GM21526 (cell line): ENCODE results near the gene FBXO31.

Experiments used
- ATAC-seq: cut with Tn5 transposase; IDR thresholded peaks from one replicate; pipeline ENCODE4 v1.9.1; 2021; ENCODE audit warnings: moderate library complexity; ENCODE audit not compliant: unreplicated experiment, low FRiP score

FBXO31 gene

GRCh38 chr16:87316923-87317749, 66.4 kb downstream of the FBXO31 start, which contains the start of gene C16orf95:
Gene C16orf95, minus strand, starts transcription at chr16:87317392. Its CDS starts 150 bp downstream, at chr16:87317242.
- peak; percentile 87 for ATAC-seq

GRCh38 chr16:87316450-87316922, 67.1 kb downstream of the FBXO31 start:
- no peak for ATAC-seq

- no peak for ATAC-seq
Measured at GRCh38 chr16:87314990-87315420, 68.6 kb downstream of the FBXO31 start.

GRCh38 chr16:87312008-87312407, 71.6 kb downstream of the FBXO31 start:
- no peak for ATAC-seq

GRCh38 chr16:87311387-87311786, 72.2 kb downstream of the FBXO31 start:
- no peak for ATAC-seq

GRCh38 chr16:87310610-87311009, 73.0 kb downstream of the FBXO31 start:
- no peak for ATAC-seq

- no peak for ATAC-seq
Measured at GRCh38 chr16:87309620-87310525, 73.7 kb downstream of the FBXO31 start.

GRCh38 chr16:87308826-87309225, 74.8 kb downstream of the FBXO31 start:
- no peak for ATAC-seq

- no peak for ATAC-seq
Measured at GRCh38 chr16:87306516-87306915, 77.1 kb downstream of the FBXO31 start.

- no peak for ATAC-seq
Measured at GRCh38 chr16:87305505-87306391, 77.8 kb downstream of the FBXO31 start.

- no peak for ATAC-seq
Measured at GRCh38 chr16:87304951-87305350, 78.6 kb downstream of the FBXO31 start.

- no peak for ATAC-seq
Measured at GRCh38 chr16:87303962-87304521, 79.5 kb downstream of the FBXO31 start.

GRCh38 chr16:87303431-87303930, 80.1 kb downstream of the FBXO31 start:
- no peak for ATAC-seq

GRCh38 chr16:87298857-87299465, 84.6 kb downstream of the FBXO31 start:
- ATAC-seq = no peak

GRCh38 chr16:87297918-87298631, 85.5 kb downstream of the FBXO31 start:
- no peak for ATAC-seq

GRCh38 chr16:87297407-87297806, 86.2 kb downstream of the FBXO31 start:
- no peak for ATAC-seq

GRCh38 chr16:87295661-87296531, 87.7 kb downstream of the FBXO31 start:
- ATAC-seq = no peak

- no peak for ATAC-seq
Measured at GRCh38 chr16:87295259-87295658, 88.3 kb downstream of the FBXO31 start.
